RWPE2 (cell line): ENCODE measurements around the gene SGCE.

Experiments
- ATAC-seq: fragments of 200-7000 bp; cut with Tn5 transposase; 3 replicates; pipeline ENCODE4 v1.9.1; 2021; ENCODE audit warnings: low read depth
- DNase-seq: peaks from one replicate; pipeline ENCODE4 v3.0.0-alpha.2; 2020; ENCODE audit warnings: low spot score
- H3K27ac ChIP-seq: fragments of 450-650 bp; 2 replicates; pipeline ENCODE4 v1.5.1; 2017; ENCODE audit warnings: mild to moderate bottlenecking; ENCODE audit not compliant: poor library complexity, severe bottlenecking
- H3K27me3 ChIP-seq: fragments of 250-450 bp; sonication (Bioruptor Pico); 2 replicates; pipeline ENCODE4 v1.5.1; 2021; ENCODE audit warnings: mild to moderate bottlenecking, moderate library complexity; ENCODE audit not compliant: insufficient read depth, poor library complexity, severe bottlenecking
- H3K36me3 ChIP-seq: fragments of 250-450 bp; sonication (Bioruptor Pico); 2 replicates; pipeline ENCODE4 v1.5.1; 2020; ENCODE audit warnings: low read depth, mild to moderate bottlenecking, moderate library complexity
- H3K4me1 ChIP-seq: fragments of 250-450 bp; sonication (Bioruptor Pico); 2 replicates; pipeline ENCODE4 v1.5.1; 2021; ENCODE audit warnings: mild to moderate bottlenecking, moderate library complexity; ENCODE audit not compliant: insufficient read depth, poor library complexity, severe bottlenecking
- H3K4me3 ChIP-seq: fragments of 250-450 bp; sonication (Bioruptor Pico); 2 replicates; pipeline ENCODE4 v1.5.1; 2021; ENCODE audit warnings: mild to moderate bottlenecking, moderate library complexity; ENCODE audit not compliant: severe bottlenecking
- H3K9me3 ChIP-seq: fragments of 250-450 bp; sonication (Bioruptor Pico); 2 replicates; pipeline ENCODE4 v1.5.1; 2021; ENCODE audit warnings: mild to moderate bottlenecking, moderate library complexity; ENCODE audit not compliant: severe bottlenecking
- TF ChIP-seq, protein P1 (sequence below): fragments of 450-650 bp; IDR thresholded peaks from one replicate; pipeline ENCODE4 v1.5.1; 2017; ENCODE audit warnings: mild to moderate bottlenecking, moderate library complexity; ENCODE audit not compliant: poor library complexity, severe bottlenecking

Gene SGCE

DNA sequence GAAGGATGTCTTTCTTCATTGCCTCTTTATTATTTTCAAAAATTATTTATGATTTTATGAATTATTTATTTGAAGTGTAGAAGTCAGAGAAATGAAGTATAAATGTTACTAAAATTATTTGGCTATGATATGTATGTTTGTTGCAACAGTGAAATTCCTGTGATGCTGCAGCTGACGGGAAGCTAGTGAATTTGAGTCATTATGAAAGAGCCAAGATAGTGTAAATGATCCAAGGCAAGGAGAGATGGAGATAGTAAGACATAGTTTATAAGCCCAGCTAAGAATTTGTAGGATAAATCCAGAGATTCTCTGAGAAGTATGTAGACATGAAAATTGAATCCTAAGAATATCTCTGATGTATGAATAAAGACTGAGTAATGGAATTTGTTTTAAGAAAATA, 115.5 kb downstream of the SGCE start:
- Histone ChIP-seq H3K9me3 (no peaks in the 10 kb centered on the region), H3K36me3 (peaks cover 9% of the 10 kb centered on the region), H3K4me1 (no peaks in the 10 kb centered on the region), H3K27ac (no peak overlapping the region), H3K27me3 (no peaks in the 10 kb centered on the region), H3K4me3 (no peak overlapping the region)
- DNase-seq = no peak
- no peak for ATAC-seq
- TF ChIP-seq, protein P1, sequence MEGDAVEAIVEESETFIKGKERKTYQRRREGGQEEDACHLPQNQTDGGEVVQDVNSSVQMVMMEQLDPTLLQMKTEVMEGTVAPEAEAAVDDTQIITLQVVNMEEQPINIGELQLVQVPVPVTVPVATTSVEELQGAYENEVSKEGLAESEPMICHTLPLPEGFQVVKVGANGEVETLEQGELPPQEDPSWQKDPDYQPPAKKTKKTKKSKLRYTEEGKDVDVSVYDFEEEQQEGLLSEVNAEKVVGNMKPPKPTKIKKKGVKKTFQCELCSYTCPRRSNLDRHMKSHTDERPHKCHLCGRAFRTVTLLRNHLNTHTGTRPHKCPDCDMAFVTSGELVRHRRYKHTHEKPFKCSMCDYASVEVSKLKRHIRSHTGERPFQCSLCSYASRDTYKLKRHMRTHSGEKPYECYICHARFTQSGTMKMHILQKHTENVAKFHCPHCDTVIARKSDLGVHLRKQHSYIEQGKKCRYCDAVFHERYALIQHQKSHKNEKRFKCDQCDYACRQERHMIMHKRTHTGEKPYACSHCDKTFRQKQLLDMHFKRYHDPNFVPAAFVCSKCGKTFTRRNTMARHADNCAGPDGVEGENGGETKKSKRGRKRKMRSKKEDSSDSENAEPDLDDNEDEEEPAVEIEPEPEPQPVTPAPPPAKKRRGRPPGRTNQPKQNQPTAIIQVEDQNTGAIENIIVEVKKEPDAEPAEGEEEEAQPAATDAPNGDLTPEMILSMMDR = no peak
